OCI-LY7 (cell line): ENCODE data around the gene ARL6IP6.

Source experiments
- EZH2phosphoT487 ChIP-seq: fragments of 200-600 bp; sonication (generic); IDR thresholded peaks from 2 replicates; pipeline ENCODE4 v1.6.1; 2018; ENCODE audit warnings: low read depth, borderline replicate concordance, mild to moderate bottlenecking, mixed run types, antibody characterized with exemption, low read length, moderate library complexity, mixed read lengths
- TF ChIP-seq, protein P1 (sequence below): fragments of 200-600 bp; sonication (generic); conservative IDR thresholded peaks from 2 replicates; pipeline ENCODE4 v1.5.1; 2014; ENCODE audit warnings: mild to moderate bottlenecking, antibody characterized with exemption, low read length, moderate library complexity, mixed read lengths

DNA sequence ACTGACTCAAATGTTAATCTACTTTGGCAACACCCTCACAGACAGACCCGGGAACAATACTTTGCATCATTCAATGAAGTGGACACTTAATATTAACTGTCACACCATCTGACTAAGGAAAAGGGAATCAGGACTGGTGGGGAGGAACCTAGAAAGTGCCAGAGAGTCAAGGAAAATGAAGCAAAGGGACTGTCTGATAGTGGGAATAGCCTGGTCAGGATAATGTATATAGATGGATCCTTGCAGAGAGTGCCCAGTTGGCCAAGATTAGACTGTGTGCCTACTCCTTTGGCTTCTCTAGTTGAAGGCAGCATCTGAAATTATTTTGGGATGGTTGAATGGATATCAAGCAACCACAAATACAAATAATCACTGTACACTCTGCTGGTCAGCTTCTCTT is 45.2 kb downstream of the ARL6IP6 start:
- TF ChIP-seq, protein P1, sequence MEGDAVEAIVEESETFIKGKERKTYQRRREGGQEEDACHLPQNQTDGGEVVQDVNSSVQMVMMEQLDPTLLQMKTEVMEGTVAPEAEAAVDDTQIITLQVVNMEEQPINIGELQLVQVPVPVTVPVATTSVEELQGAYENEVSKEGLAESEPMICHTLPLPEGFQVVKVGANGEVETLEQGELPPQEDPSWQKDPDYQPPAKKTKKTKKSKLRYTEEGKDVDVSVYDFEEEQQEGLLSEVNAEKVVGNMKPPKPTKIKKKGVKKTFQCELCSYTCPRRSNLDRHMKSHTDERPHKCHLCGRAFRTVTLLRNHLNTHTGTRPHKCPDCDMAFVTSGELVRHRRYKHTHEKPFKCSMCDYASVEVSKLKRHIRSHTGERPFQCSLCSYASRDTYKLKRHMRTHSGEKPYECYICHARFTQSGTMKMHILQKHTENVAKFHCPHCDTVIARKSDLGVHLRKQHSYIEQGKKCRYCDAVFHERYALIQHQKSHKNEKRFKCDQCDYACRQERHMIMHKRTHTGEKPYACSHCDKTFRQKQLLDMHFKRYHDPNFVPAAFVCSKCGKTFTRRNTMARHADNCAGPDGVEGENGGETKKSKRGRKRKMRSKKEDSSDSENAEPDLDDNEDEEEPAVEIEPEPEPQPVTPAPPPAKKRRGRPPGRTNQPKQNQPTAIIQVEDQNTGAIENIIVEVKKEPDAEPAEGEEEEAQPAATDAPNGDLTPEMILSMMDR = no peak
- no peak for TF ChIP-seq EZH2phosphoT487
